Fibroblast of mammary gland (primary cell): Measurements from ENCODE around the gene EEF2.

Source experiments
- DNase-seq: peaks from one replicate; pipeline ENCODE4 v3.0.0-alpha.2; 2010; ENCODE audit warnings: low read depth
- H3K4me3 ChIP-seq: 2 replicates; pipeline ENCODE4 v1.5.1; 2011; ENCODE audit warnings: low read depth, mild to moderate bottlenecking, low read length, moderate library complexity; ENCODE audit not compliant: control insufficient read depth
- TF ChIP-seq, protein P1 (sequence below): conservative IDR thresholded peaks from 2 replicates; pipeline ENCODE4 v1.5.1; 2011; ENCODE audit warnings: low read depth, low read length, inconsistent platforms; ENCODE audit not compliant: control insufficient read depth, insufficient read depth

The EEF2 gene

DNA sequence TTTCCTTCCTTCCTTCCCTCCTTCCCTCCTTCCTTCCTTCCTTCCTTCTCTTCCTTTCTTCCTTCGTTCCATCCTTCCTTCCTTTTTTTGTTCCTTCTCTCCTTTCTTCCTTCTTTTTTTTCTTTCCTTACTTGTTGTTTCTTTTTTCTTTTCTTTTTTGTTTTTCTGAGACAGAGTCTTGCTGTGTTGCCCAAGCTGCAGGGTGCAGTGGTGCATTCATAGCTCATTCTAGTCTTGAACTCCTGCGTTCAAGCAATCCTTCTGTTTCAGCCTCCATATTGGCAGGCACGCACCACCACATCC, 5.5 kb upstream of the EEF2 start:
- no peak for DNase-seq
- no peak overlapping the region for H3K4me3 ChIP-seq
- TF ChIP-seq, protein P1, sequence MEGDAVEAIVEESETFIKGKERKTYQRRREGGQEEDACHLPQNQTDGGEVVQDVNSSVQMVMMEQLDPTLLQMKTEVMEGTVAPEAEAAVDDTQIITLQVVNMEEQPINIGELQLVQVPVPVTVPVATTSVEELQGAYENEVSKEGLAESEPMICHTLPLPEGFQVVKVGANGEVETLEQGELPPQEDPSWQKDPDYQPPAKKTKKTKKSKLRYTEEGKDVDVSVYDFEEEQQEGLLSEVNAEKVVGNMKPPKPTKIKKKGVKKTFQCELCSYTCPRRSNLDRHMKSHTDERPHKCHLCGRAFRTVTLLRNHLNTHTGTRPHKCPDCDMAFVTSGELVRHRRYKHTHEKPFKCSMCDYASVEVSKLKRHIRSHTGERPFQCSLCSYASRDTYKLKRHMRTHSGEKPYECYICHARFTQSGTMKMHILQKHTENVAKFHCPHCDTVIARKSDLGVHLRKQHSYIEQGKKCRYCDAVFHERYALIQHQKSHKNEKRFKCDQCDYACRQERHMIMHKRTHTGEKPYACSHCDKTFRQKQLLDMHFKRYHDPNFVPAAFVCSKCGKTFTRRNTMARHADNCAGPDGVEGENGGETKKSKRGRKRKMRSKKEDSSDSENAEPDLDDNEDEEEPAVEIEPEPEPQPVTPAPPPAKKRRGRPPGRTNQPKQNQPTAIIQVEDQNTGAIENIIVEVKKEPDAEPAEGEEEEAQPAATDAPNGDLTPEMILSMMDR, result no peak

DNA sequence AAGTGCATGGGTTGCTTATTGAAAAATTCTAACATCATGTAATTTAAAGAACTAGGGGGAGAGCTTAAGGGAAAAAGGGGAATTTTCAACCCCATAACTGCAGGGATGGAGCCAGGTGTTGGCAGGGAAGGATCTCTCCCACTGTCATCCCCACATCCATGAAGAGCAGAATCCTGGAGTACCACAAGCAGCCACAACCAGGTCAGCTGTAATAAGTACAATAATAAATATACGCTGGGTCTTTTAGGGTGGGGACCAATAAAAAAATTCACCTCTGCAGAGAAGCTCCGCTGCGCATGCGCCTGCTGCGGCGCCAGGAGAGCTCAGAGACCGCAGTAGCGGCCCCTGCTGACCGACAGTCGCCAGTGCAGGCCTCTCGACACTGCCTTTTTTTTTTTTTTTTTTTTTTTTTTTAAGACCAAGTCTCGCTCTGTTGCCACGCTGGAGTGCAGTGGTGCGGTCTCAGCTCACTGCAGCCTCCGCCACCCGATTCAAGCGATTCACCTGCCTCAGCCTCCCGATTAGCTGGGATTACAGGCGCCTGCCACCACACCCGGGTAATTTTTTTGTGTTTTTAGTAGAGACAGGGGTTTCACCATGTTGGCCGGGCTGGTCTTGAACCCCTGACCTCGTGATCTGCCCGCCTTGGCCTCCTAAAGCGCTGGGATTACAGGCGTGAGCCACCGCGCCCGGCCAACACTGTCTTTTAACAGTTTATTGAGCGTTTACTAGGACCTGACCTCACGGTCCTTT, 2.5 kb upstream of the EEF2 start:
- DNase-seq, result peak; percentile 78
- TF ChIP-seq, protein P1, result peak; percentile 82
- peak overlapping the region; percentile 27 for H3K4me3 ChIP-seq

DNA sequence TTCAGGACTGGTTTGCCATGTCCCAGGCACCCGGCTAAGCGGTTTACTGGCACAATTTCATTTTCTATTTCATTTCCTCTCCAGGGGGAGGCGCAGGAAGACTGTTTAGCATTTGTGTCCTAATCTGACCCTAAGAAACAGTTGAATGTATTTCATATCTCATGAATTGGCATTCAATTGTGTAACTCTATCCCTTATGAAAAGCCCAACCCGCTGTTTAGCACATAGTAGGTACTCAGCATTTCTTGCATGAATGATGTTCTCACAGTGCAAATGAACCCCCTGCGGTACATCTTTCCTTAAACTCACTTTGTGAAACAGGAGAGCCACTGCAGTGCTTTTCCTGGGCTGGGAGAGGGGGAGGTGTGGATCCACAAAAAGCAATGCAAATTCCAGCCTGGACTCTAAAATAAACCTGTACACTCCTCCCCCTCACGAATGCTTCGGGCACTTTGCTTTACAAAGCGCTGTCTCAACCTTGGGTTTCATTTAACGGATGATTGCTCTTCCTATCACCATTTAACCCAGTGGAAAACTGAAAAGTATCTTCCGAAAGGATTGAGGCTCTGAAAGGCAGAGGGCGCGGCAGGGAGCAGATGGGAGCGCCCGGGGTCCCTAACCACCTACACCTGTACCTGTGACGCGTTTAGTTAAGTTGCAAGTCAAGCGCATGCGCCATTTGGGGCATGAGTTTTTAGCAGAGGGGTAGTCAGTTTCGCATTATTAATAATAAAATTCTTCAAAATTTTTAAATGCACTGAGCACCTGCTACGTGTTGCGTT, 1.2 kb upstream of the EEF2 start:
- DNase-seq, result peak; percentile 81
- TF ChIP-seq, protein P1, result peak; percentile 60
- H3K4me3 ChIP-seq, result peak overlapping the region; percentile 32

- DNase-seq, result no peak
- H3K4me3 ChIP-seq, result peak overlapping the region; percentile 32
- TF ChIP-seq, protein P1, result no peak
These were observed 488 bp upstream of the EEF2 start for GRCh38 chr19:3985643-3986259.

DNA sequence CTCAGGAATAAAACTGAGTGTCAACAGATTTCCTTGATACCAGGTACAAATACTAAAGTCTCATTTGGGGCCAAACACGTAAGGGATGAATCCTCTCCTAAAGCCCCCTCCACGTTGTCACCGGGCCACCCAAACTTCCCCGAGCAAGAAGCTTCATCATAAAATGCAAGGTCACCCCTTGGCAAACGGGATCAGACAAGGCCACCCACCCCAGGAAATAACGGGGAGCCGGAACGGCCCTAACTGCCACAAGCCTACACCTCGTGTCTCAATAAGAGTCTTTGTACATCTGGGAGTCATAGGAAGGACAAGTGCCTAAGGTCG, 717 bp downstream of the EEF2 start:
- TF ChIP-seq, protein P1, result no peak
- no peak for DNase-seq
- H3K4me3 ChIP-seq, result peak overlapping the region; percentile 91

DNA sequence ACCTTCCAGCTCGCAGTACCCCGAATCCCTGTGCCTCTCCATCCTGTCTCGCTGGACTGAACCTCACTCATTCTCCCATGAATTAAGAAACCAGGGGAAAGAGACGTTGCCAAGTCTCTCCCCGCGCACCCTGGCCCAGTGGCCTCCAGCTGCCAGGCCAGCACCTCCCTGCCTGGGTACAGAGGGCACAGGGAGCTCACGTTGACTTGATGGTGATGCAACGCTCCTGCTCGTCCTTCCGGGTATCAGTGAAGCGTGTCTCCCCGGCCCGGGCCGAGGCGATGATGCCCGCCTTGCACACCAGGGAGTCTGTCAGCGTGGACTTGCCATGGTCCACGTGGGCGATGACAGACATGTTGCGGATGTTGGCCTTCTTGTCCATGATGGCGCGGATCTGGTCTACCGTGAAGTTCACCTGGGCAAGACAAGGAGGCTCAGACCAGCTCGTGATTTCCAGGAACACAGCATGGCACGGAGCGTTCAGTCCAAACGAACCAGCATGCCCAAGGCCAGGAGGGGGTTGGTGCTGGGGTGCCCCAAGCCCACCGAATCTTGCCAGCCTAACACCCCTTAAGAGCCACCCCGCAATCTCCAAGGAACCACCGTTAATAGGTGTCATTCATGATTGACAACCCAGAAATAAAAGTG, 1.2 kb downstream of the EEF2 start:
- peak overlapping the region; percentile 91 for H3K4me3 ChIP-seq
- TF ChIP-seq, protein P1, result no peak
- DNase-seq, result peak; percentile 59
